ENCODE data around the gene TMEM132D. TPM values are rescaled to one million over a fixed set of nuclear protein-coding genes. Genes with fewer than 3 reads are reported as not detected.

The TMEM132D gene
- total RNA-seq (2021) (not detected in 2 replicates), Bru-seq, nascent RNA (percentile 0 among the genes with signal in this experiment), BruChase-seq, experiment 1, labeled RNA remaining after a 2-hour chase (percentile 0 among the genes with signal in this experiment), BruChase-seq, experiment 2, labeled RNA remaining after a 6-hour chase (percentile 0 among the genes with signal in this experiment)
- long read RNA-seq: 0 reads

DNA sequence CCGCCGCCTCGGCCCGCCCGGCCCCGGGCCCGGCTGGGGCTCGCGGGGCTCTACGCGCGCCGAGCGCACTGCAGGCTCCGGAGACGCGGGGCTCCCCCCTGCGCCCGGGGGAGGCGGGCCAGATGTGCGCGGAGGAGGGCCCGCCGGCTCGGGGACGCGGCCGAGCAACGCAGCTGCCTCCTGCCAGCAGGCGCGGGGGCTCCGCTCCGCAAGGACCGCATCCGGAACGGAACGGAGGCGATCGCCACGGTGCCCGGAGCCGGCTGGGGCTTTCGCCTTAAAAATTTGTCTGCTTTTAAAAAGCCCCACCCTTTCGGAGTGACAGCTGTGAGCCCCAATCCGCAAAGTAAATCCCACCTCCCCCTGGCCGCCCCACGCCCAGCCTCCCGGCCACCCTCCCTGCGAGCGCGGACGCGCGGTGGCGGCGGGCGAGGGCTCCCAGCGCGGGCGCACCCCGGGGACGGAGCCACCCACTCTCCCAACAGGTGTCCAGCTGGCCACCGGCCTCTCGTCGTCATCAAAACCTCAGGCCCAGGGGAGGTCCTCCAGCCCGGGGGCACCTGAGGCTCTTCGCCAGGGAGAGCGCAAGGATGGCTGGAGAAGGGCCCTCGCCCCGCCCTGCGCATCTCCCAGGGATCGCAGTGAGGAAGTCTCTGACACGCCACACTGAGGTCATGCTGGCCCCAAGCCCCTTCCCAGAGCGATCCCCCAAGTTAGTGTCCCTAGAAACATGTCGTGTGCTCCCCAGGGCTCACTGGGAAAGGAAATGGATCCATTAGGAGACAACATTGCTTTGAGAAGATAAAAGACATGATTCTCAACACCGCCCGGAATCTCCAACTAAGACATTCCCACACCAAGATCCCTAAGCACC is at the start of gene TMEM132D:
TMEM132D (minus strand) TSS at position 70 of the 874 bp plus-strand sequence.
- H3K36me3 ChIP-seq (ENCODE audit: insufficient read depth, low read length, poor library complexity, severe bottlenecking): no peaks in the 10 kb centered on the region
- H3K9me3 ChIP-seq (ENCODE audit: low read depth, low read length, poor library complexity, severe bottlenecking): no peaks in the 10 kb centered on the region
- intact Hi-C loops (cut with micrococcal nuclease; ENCODE audit: unreplicated experiment): no loop called here
- no peak within 1 kb of the TSS for H3K4me3 ChIP-seq (ENCODE audit: low read depth, low read length, poor library complexity, severe bottlenecking)
- no peak within 1 kb of the TSS for H3K27ac ChIP-seq (ENCODE audit: low read depth, low read length, poor library complexity, severe bottlenecking)
- POLR2A ChIA-PET (ENCODE audit: low non-redundant PET): no interaction called here
- no peak for DNase-seq (ENCODE audit: low spot score)
- H3K4me1 ChIP-seq (ENCODE audit: insufficient read depth, low read length, poor library complexity, severe bottlenecking): no peaks in the 10 kb centered on the region
- no peak for TF ChIP-seq EZH2 (IDR thresholded peaks at IDR 0.05; ENCODE audit: borderline replicate concordance, low read depth, low read length, poor library complexity, severe bottlenecking)
- TF ChIP-seq, protein P1, sequence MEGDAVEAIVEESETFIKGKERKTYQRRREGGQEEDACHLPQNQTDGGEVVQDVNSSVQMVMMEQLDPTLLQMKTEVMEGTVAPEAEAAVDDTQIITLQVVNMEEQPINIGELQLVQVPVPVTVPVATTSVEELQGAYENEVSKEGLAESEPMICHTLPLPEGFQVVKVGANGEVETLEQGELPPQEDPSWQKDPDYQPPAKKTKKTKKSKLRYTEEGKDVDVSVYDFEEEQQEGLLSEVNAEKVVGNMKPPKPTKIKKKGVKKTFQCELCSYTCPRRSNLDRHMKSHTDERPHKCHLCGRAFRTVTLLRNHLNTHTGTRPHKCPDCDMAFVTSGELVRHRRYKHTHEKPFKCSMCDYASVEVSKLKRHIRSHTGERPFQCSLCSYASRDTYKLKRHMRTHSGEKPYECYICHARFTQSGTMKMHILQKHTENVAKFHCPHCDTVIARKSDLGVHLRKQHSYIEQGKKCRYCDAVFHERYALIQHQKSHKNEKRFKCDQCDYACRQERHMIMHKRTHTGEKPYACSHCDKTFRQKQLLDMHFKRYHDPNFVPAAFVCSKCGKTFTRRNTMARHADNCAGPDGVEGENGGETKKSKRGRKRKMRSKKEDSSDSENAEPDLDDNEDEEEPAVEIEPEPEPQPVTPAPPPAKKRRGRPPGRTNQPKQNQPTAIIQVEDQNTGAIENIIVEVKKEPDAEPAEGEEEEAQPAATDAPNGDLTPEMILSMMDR (conservative IDR thresholded peaks at IDR 0.05; ENCODE audit: low read depth, low read length): no peak
- BruUV-seq (replicated peaks): no TSS peak
- CTCF ChIA-PET: no interaction called here
- H3K27me3 ChIP-seq (replicated peaks; ENCODE audit: insufficient read depth, low read depth, low read length, poor library complexity): peaks cover 32% of the 10 kb centered on the region

DNA sequence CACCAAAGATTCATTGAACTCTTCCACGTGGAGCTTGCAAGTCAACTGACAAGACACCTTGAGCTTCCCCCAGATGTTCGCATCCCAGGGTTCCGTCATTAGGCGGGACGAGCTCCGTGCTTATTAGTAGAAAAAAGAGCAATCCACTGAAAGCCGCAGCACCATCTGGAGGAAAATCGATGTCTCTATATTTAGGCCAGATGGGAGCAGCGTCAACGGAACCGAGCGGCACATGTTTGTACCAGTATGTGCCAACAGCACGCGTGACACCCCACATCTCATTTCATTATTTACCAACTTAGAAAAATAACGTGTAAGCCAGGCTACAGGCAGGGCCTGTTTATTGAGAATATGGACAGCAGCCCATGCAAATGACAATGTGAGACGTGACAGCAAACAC is 45.8 kb upstream of the TMEM132D start:
- no peak for TF ChIP-seq EZH2 (IDR thresholded peaks at IDR 0.05; ENCODE audit: borderline replicate concordance, low read depth, low read length, poor library complexity, severe bottlenecking)
- TF ChIP-seq, protein P1 (conservative IDR thresholded peaks at IDR 0.05; ENCODE audit: low read depth, low read length): no peak
- no peak overlapping the region for H3K27ac ChIP-seq (ENCODE audit: low read depth, low read length, poor library complexity, severe bottlenecking)
- POLR2A ChIA-PET (ENCODE audit: low non-redundant PET): no interaction called here
- intact Hi-C loops (cut with micrococcal nuclease; ENCODE audit: unreplicated experiment): no loop called here
- H3K27me3 ChIP-seq (replicated peaks; ENCODE audit: insufficient read depth, low read depth, low read length, poor library complexity): no peaks in the 10 kb centered on the region
- no TSS peak for BruUV-seq (replicated peaks)
- H3K4me3 ChIP-seq (ENCODE audit: low read depth, low read length, poor library complexity, severe bottlenecking): no peak overlapping the region
- no peak for DNase-seq (ENCODE audit: low spot score)
- H3K4me1 ChIP-seq (ENCODE audit: insufficient read depth, low read length, poor library complexity, severe bottlenecking): no peaks in the 10 kb centered on the region
- H3K36me3 ChIP-seq (ENCODE audit: insufficient read depth, low read length, poor library complexity, severe bottlenecking): no peaks in the 10 kb centered on the region
- H3K9me3 ChIP-seq (ENCODE audit: low read depth, low read length, poor library complexity, severe bottlenecking): no peaks in the 10 kb centered on the region
- CTCF ChIA-PET: no interaction called here

DNA sequence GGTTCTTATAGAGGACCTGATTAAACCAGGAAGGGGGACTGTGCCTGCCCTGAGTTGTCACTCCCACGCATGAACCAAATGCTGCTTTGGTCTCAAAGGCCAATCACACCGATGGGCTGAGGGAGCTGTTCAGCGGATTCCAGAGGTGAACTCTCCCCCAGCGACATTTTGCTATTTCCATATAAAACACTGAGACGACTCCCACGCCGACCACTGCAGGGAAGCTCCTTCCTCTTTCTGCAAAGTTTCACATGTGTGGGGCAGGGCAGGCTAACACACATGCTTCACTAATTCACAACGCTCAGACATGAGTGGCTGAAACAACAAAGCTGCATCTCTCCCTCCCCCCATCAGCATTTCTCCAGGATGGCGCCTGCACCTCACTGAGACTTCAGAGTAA is 37.8 kb upstream of the TMEM132D start:
- BruUV-seq (replicated peaks): no TSS peak
- Histone ChIP-seq H3K27ac (ENCODE audit: low read depth, low read length, poor library complexity, severe bottlenecking) (no peak overlapping the region), H3K9me3 (ENCODE audit: low read depth, low read length, poor library complexity, severe bottlenecking) (no peaks in the 10 kb centered on the region), H3K4me1 (ENCODE audit: insufficient read depth, low read length, poor library complexity, severe bottlenecking) (no peaks in the 10 kb centered on the region), H3K36me3 (ENCODE audit: insufficient read depth, low read length, poor library complexity, severe bottlenecking) (no peaks in the 10 kb centered on the region), H3K27me3 (replicated peaks; ENCODE audit: insufficient read depth, low read depth, low read length, poor library complexity) (no peaks in the 10 kb centered on the region), H3K4me3 (ENCODE audit: low read depth, low read length, poor library complexity, severe bottlenecking) (no peak overlapping the region)
- intact Hi-C loops (cut with micrococcal nuclease; ENCODE audit: unreplicated experiment): no loop called here
- POLR2A ChIA-PET (ENCODE audit: low non-redundant PET): no interaction called here
- no peak for DNase-seq (ENCODE audit: low spot score)
- CTCF ChIA-PET: no interaction called here
- TF ChIP-seq EZH2 (IDR thresholded peaks at IDR 0.05; ENCODE audit: borderline replicate concordance, low read depth, low read length, poor library complexity, severe bottlenecking): no peak
- TF ChIP-seq, protein P1 (conservative IDR thresholded peaks at IDR 0.05; ENCODE audit: low read depth, low read length): no peak
